WTC11 (cell line): ENCODE results near the gene PEX19. TPM values are rescaled to one million over a fixed set of nuclear protein-coding genes. Genes with fewer than 3 reads are reported as not detected.

Experiments used
- ATAC-seq: fragments of 200-7000 bp; cut with Tn5 transposase; 2 replicates; pipeline ENCODE4 v1.10.0; 2021; ENCODE audit warnings: mild to moderate bottlenecking, moderate library complexity
- CTCF ChIA-PET: fragments of 300-600 bp; sonication (Branson Sonifier 250); formaldehyde crosslinking; loops from one replicate; lab custom pipeline; 2021; ENCODE audit warnings: antibody characterized with exemption; lab: Charles Lee
- POLR2A ChIA-PET: fragments of 350-600 bp; sonication (Branson Sonifier 250); formaldehyde crosslinking; loops from one replicate; lab custom pipeline; 2021; ENCODE audit warnings: antibody characterized with exemption; lab: Charles Lee
- DNase-seq: peaks from one replicate; pipeline ENCODE4 v3.0.0; 2021; ENCODE audit warnings: low spot score
- H3K27ac Mint-ChIP-seq: 2 replicates; pipeline ENCODE4 v1.8.0; 2021; ENCODE audit warnings: mixed read lengths
- H3K27me3 Mint-ChIP-seq: 2 replicates; pipeline ENCODE4 v1.8.0; 2021; ENCODE audit warnings: low read depth, mild to moderate bottlenecking, moderate library complexity, mixed read lengths
- H3K36me3 Mint-ChIP-seq: 2 replicates; pipeline ENCODE4 v1.8.0; 2021; ENCODE audit warnings: mixed read lengths
- H3K4me1 Mint-ChIP-seq: 2 replicates; pipeline ENCODE4 v1.8.0; 2022; ENCODE audit warnings: mixed read lengths
- H3K4me3 Mint-ChIP-seq: 2 replicates; pipeline ENCODE4 v1.8.0; 2021; ENCODE audit warnings: mild to moderate bottlenecking, moderate library complexity, mixed read lengths
- H3K9me3 Mint-ChIP-seq: 2 replicates; pipeline ENCODE4 v1.8.0; 2021; ENCODE audit warnings: mixed read lengths
- AFF4 ChIP-seq: sonication (generic); formaldehyde crosslinking; IDR thresholded peaks from 2 replicates; pipeline ENCODE4 v1.8.1; 2023; ENCODE audit warnings: mild to moderate bottlenecking, missing genetic modification reagents, borderline replicate concordance
- E2F1 ChIP-seq: sonication (generic); formaldehyde crosslinking; IDR thresholded peaks from 2 replicates; pipeline ENCODE4 v1.8.0; 2022; ENCODE audit warnings: mild to moderate bottlenecking, missing genetic modification reagents
- E2F4 ChIP-seq: sonication (generic); formaldehyde crosslinking; IDR thresholded peaks from 2 replicates; pipeline ENCODE4 v1.8.1; 2022; ENCODE audit warnings: low read depth, mild to moderate bottlenecking, moderate library complexity, missing genetic modification reagents, borderline replicate concordance
- ERG ChIP-seq: fragments of 250-450 bp; sonication (Bioruptor Pico); IDR thresholded peaks from 2 replicates; pipeline ENCODE4 v1.8.0; 2021; ENCODE audit warnings: mild to moderate bottlenecking
- FOXJ3 ChIP-seq: sonication (generic); formaldehyde crosslinking; IDR thresholded peaks from 2 replicates; pipeline ENCODE4 v1.9.0; 2021; ENCODE audit warnings: missing genetic modification reagents, mild to moderate bottlenecking, borderline replicate concordance
- HMGA2 ChIP-seq: fragments of 250-450 bp; sonication (Bioruptor Pico); IDR thresholded peaks from 2 replicates; pipeline ENCODE4 v1.4.0; 2021; ENCODE audit warnings: mild to moderate bottlenecking, moderate library complexity
- KAT7 ChIP-seq: sonication (generic); formaldehyde crosslinking; IDR thresholded peaks from 2 replicates; pipeline ENCODE4 v1.8.1; 2023; ENCODE audit warnings: missing genetic modification reagents, mild to moderate bottlenecking, borderline replicate concordance
- NR1H2 ChIP-seq: sonication (generic); formaldehyde crosslinking; IDR thresholded peaks from 2 replicates; pipeline ENCODE4 v1.9.0; 2021; ENCODE audit warnings: mild to moderate bottlenecking, moderate library complexity, missing genetic modification reagents
- PRDM15 ChIP-seq: sonication (generic); formaldehyde crosslinking; IDR thresholded peaks from 2 replicates; pipeline ENCODE4 v1.8.0; 2022; ENCODE audit warnings: missing genetic modification reagents
- RELA ChIP-seq: sonication (generic); formaldehyde crosslinking; IDR thresholded peaks from 2 replicates; pipeline ENCODE4 v1.8.1; 2022; ENCODE audit warnings: missing genetic modification reagents, mild to moderate bottlenecking, borderline replicate concordance
- RORB ChIP-seq: fragments of 250-450 bp; sonication (Bioruptor Pico); IDR thresholded peaks from 2 replicates; pipeline ENCODE4 v1.9.0; 2021; ENCODE audit warnings: mild to moderate bottlenecking
- SP1 ChIP-seq: sonication (generic); formaldehyde crosslinking; conservative IDR thresholded peaks from 2 replicates; pipeline ENCODE4 v1.8.1; 2022; ENCODE audit warnings: missing genetic modification reagents
- STAT6 ChIP-seq: sonication (generic); formaldehyde crosslinking; conservative IDR thresholded peaks from 2 replicates; pipeline ENCODE4 v1.8.1; 2023; ENCODE audit warnings: mild to moderate bottlenecking, low read depth, missing genetic modification reagents, moderate library complexity
- TEAD4 ChIP-seq: sonication (generic); formaldehyde crosslinking; IDR thresholded peaks from 2 replicates; pipeline ENCODE4 v1.8.0; 2022; ENCODE audit warnings: mild to moderate bottlenecking, missing genetic modification reagents
- ZBTB43 ChIP-seq: sonication (generic); formaldehyde crosslinking; IDR thresholded peaks from 2 replicates; pipeline ENCODE4 v1.8.1; 2023; ENCODE audit warnings: mild to moderate bottlenecking, missing genetic modification reagents
- ZNF121 ChIP-seq: sonication (generic); formaldehyde crosslinking; IDR thresholded peaks from 2 replicates; pipeline ENCODE4 v1.8.0; 2023; ENCODE audit warnings: missing genetic modification reagents
- ZNF425 ChIP-seq: fragments of 250-450 bp; sonication (Bioruptor Pico); conservative IDR thresholded peaks from 2 replicates; pipeline ENCODE4 v1.9.0; 2021; ENCODE audit warnings: mild to moderate bottlenecking
- ZSCAN18 ChIP-seq: fragments of 250-450 bp; sonication (Bioruptor Pico); IDR thresholded peaks from 2 replicates; pipeline ENCODE4 v2.1.2; 2022; ENCODE audit warnings: mild to moderate bottlenecking, moderate library complexity
- total RNA-seq: library from RNA; stranded (reverse); gene quantifications from 3 replicates; pipeline ENCODE4 v1.2.3, GENCODE V29; 2021

PEX19 gene
- total RNA-seq, 1 experiment from 2014 or later, result 85.2 TPM

- Mint-ChIP-seq H3K27ac (no peak overlapping the region), H3K36me3 (peaks cover 69% of the 10 kb centered on the region), H3K4me1 (no peaks in the 10 kb centered on the region), H3K4me3 (no peak overlapping the region), H3K9me3 (no peaks in the 10 kb centered on the region), H3K27me3 (no peaks in the 10 kb centered on the region)
- POLR2A ChIA-PET, result no interaction called here
- CTCF ChIA-PET, result interaction anchor here (1.0 to 1.5 kb wide), 3 partner anchors 26 to 76 kb away, joined by 3 to 4 read pairs (median 3); no protein-coding TSS in a partner anchor
- TF ChIP-seq ZNF425 (CRISPR knock-in tag) (no peak), E2F4 (no peak), RELA (CRISPR knock-in tag) (no peak), AFF4 (CRISPR knock-in tag) (no peak), KAT7 (CRISPR knock-in tag) (no peak), ZNF121 (CRISPR knock-in tag) (no peak), FOXJ3 (CRISPR knock-in tag) (no peak), RORB (no peak), ERG (CRISPR knock-in tag) (no peak), SP1 (CRISPR knock-in tag) (no peak), ZSCAN18 (CRISPR knock-in tag) (no peak), TEAD4 (CRISPR knock-in tag) (no peak), PRDM15 (no peak), ZBTB43 (no peak), E2F1 (CRISPR knock-in tag) (no peak), NR1H2 (CRISPR knock-in tag) (no peak), STAT6 (CRISPR knock-in tag) (no peak), HMGA2 (CRISPR knock-in tag) (no peak)
- no peak for ATAC-seq
- DNase-seq, result no peak
Observed at GRCh38 chr1:160328184-160328583, 43.3 kb upstream of the PEX19 start.
